Measurements from ENCODE around the gene RESP18. TPM values are rescaled to one million over a fixed set of nuclear protein-coding genes. Genes with fewer than 3 reads are reported as not detected.
A peak's percentile ranks its signal among the peaks of the same experiment; 100 is the strongest.
"Not testable (repeated sequence)": the region's sequence is repeated elsewhere in the genome, so short reads cannot be mapped to it uniquely, and the experiment has no call there.

The RESP18 gene
- total and polyA plus RNA-seq, 5 donors, result not detected

GRCh38 chr2:219290381-219291171 lies 42.0 kb downstream of the RESP18 start:
- Histone ChIP-seq H3K27me3 (ENCODE audit: control insufficient read depth, insufficient read depth) (no peaks in the 10 kb centered on the region), H3K4me1 (ENCODE audit: control insufficient read depth, insufficient read depth, low read length) (no peaks in the 10 kb centered on the region), H3K27ac (ENCODE audit: low read length) (no peak overlapping the region), H3K4me3 (ENCODE audit: low read length) (no peak overlapping the region), H3K9me3 (ENCODE audit: control insufficient read depth, low read length) (no peaks in the 10 kb centered on the region)
- DNase-seq (no peak), ATAC-seq (no peak)
- whole genome bisulfite sequencing, result 84% methylated on average over 16 of the region's 16 CpGs
- intact Hi-C loops (cut with DNase I), result loop anchor here in 3 of 4 donors (5.0 to 10.0 kb wide), 3 partner anchors 46 to 126 kb away; partner anchors contain the start of genes GLB1L (in 1 of the 3), NHEJ1 (in 1 of the 3) and STK16 (in 1 of the 3)

- intact Hi-C loops (cut with DNase I), result loop anchor here in 3 of 4 donors (5.0 to 10.0 kb wide), 3 partner anchors 45 to 125 kb away; partner anchors contain the start of genes GLB1L (in 1 of the 3), NHEJ1 (in 1 of the 3) and STK16 (in 1 of the 3)
These were observed 42.8 kb downstream of the RESP18 start for GRCh38 chr2:219289537-219290361.

DNA sequence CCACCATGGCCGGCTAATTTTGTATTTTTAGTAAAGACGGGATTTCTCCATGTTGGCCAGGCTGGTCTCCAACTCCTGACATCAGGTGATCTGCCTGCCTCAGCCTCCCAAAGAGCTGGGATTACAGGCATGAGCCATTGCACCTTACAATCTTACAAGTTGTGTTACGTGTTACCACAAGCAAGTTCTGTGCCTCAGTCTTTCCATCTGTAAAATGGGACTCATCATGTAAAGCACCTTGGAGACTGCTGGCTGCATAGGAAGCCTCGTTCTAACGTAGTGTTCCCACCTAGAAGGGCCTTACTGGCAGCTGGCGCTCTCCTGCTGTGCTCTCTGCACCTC lies 43.4 kb downstream of the RESP18 start:
- no peak for ATAC-seq
- Histone ChIP-seq H3K4me3 (ENCODE audit: low read length) (no peak overlapping the region), H3K9me3 (ENCODE audit: control insufficient read depth, low read length) (no peaks in the 10 kb centered on the region), H3K4me1 (ENCODE audit: control insufficient read depth, insufficient read depth, low read length) (no peaks in the 10 kb centered on the region), H3K27me3 (ENCODE audit: control insufficient read depth, insufficient read depth) (no peaks in the 10 kb centered on the region), H3K27ac (ENCODE audit: low read length) (peak overlapping the region; percentile 20)
- intact Hi-C loops (cut with DNase I), result no loop called here
- peak in 1 of 3 donors; percentile 22 for DNase-seq
- 56% methylated on average over 6 of the region's 6 CpGs for WGBS

More at GRCh38 chr2:219289537-219290361, 42.8 kb downstream of the RESP18 start:
- DNase-seq (peak; percentile 83 to 93 (median 92)), ATAC-seq (peak; percentile 72 to 76)
- Histone ChIP-seq H3K9me3 (ENCODE audit: control insufficient read depth, low read length) (no peaks in the 10 kb centered on the region), H3K27ac (ENCODE audit: low read length) (peak overlapping the region; percentile 20), H3K27me3 (ENCODE audit: control insufficient read depth, insufficient read depth) (no peaks in the 10 kb centered on the region), H3K4me1 (ENCODE audit: control insufficient read depth, insufficient read depth, low read length) (no peaks in the 10 kb centered on the region), H3K4me3 (ENCODE audit: low read length) (no peak overlapping the region)
- 36% methylated on average over 16 of the region's 16 CpGs for WGBS

GRCh38 chr2:219287580-219288265 lies 44.8 kb downstream of the RESP18 start:
- H3K4me3 ChIP-seq (ENCODE audit: low read length), result no peak overlapping the region
- no peaks in the 10 kb centered on the region for H3K4me1 ChIP-seq (ENCODE audit: control insufficient read depth, insufficient read depth, low read length)
- H3K27ac ChIP-seq (ENCODE audit: low read length), result no peak overlapping the region
- ATAC-seq (no peak), DNase-seq (no peak)
- WGBS, result 77% methylated on average over 10 of the region's 10 CpGs
- no peaks in the 10 kb centered on the region for H3K27me3 ChIP-seq (ENCODE audit: control insufficient read depth, insufficient read depth)
- intact Hi-C loops (cut with DNase I), result no loop called here
- no peaks in the 10 kb centered on the region for H3K9me3 ChIP-seq (ENCODE audit: control insufficient read depth, low read length)

GRCh38 chr2:219287116-219287440 lies 45.5 kb downstream of the RESP18 start:
- H3K4me1 ChIP-seq (ENCODE audit: control insufficient read depth, insufficient read depth, low read length); H3K9me3 ChIP-seq (ENCODE audit: control insufficient read depth, low read length); intact Hi-C loops (cut with DNase I); H3K27me3 ChIP-seq (ENCODE audit: control insufficient read depth, insufficient read depth); ATAC-seq; DNase-seq; H3K4me3 ChIP-seq (ENCODE audit: low read length); H3K27ac ChIP-seq (ENCODE audit: low read length): not testable (repeated sequence)
- 82% methylated on average over 6 of the region's 6 CpGs for WGBS

DNA sequence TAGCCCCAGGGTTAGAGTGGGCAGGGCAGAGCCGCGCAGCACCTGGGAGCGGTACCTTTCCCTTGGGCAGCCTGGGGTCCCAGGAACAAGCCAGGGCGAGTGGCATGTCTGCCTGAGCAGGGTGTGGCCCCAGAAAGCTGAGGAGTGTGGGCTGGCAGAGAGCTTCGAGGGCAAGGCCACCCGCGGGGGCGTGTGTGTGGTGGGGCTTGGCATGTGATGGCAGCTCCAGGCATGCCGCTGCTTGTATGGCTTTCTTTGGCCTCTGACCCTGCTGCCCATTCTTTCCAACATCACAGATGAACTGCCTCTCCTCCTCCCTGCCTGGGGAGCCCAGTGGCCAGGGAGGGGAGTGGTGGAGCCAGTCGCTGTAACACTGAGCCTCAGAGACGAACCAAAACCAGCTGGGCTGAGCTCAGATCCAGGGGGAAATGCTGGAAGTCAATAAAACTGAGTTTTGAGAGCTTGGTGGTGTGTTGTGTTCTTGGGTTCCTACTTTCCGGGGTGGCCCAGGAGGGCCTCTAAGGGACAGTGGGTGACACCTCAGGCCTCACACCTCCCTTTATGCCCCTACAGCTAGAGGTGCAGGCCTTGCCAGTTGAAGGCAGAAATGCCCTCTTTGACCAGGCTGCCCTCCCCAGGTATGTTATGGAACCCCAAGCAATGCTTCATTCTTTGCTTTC lies 46.0 kb downstream of the RESP18 start:
- no peaks in the 10 kb centered on the region for H3K4me1 ChIP-seq (ENCODE audit: control insufficient read depth, insufficient read depth, low read length)
- intact Hi-C loops (cut with DNase I), result no loop called here
- peak in 1 of 2 donors; percentile 4 for ATAC-seq

GRCh38 chr2:219285894-219286425 lies 46.6 kb downstream of the RESP18 start:
- WGBS, result 64% methylated on average over 17 of the region's 17 CpGs
- no peaks in the 10 kb centered on the region for H3K4me1 ChIP-seq (ENCODE audit: control insufficient read depth, insufficient read depth, low read length)
- peak; percentile 47 to 60 (median 53) for DNase-seq
- ATAC-seq, result peak; percentile 19 to 21
- intact Hi-C loops (cut with DNase I), result no loop called here
- no peak overlapping the region for H3K27ac ChIP-seq (ENCODE audit: low read length)
- H3K9me3 ChIP-seq (ENCODE audit: control insufficient read depth, low read length), result no peaks in the 10 kb centered on the region
- no peak overlapping the region for H3K4me3 ChIP-seq (ENCODE audit: low read length)
- H3K27me3 ChIP-seq (ENCODE audit: control insufficient read depth, insufficient read depth), result no peaks in the 10 kb centered on the region

More for the DNA sequence above, 46.0 kb downstream of the RESP18 start:
- WGBS, result 76% methylated on average over 12 of the region's 12 CpGs
- no peaks in the 10 kb centered on the region for H3K9me3 ChIP-seq (ENCODE audit: control insufficient read depth, low read length)
- H3K27ac ChIP-seq (ENCODE audit: low read length), result no peak overlapping the region
- H3K4me3 ChIP-seq (ENCODE audit: low read length), result no peak overlapping the region
- peak in 2 of 3 donors; percentile 55 to 64 for DNase-seq
- no peaks in the 10 kb centered on the region for H3K27me3 ChIP-seq (ENCODE audit: control insufficient read depth, insufficient read depth)

DNA sequence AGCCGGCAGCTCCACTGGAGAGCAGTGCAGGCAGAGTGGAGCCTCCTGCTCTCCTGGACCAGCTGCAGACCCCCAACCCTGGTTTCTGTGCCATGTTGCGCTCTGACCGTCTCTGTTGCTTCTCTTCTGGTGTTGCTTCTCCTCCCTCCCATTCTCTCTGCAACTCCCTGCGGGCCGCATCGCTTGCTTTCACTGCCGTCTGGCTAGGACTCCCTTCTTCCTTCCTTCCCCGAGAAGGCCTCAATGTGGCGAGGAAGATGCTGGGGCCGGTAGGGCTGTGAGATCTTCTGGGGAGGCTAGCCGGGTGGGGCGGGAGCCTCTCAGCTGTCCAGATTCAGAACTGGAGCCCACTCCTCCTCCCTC lies 47.2 kb downstream of the RESP18 start:
- WGBS, result 78% methylated on average over 12 of the region's 12 CpGs
- DNase-seq, result peak in 1 of 3 donors; percentile 41
- no peaks in the 10 kb centered on the region for H3K9me3 ChIP-seq (ENCODE audit: control insufficient read depth, low read length)
- H3K4me3 ChIP-seq (ENCODE audit: low read length), result no peak overlapping the region
- no peaks in the 10 kb centered on the region for H3K27me3 ChIP-seq (ENCODE audit: control insufficient read depth, insufficient read depth)
- peaks cover under 1% of the 10 kb centered on the region for H3K4me1 ChIP-seq (ENCODE audit: control insufficient read depth, insufficient read depth, low read length)
- no peak for ATAC-seq
- intact Hi-C loops (cut with DNase I), result no loop called here
- no peak overlapping the region for H3K27ac ChIP-seq (ENCODE audit: low read length)

GRCh38 chr2:219284501-219285372 lies 47.8 kb downstream of the RESP18 start:
- no peaks in the 10 kb centered on the region for H3K27me3 ChIP-seq (ENCODE audit: control insufficient read depth, insufficient read depth)
- DNase-seq (peak in 1 of 3 donors; percentile 52), ATAC-seq (no peak)
- peaks cover 5% of the 10 kb centered on the region for H3K4me1 ChIP-seq (ENCODE audit: control insufficient read depth, insufficient read depth, low read length)
- WGBS, result 84% methylated on average over 16 of the region's 16 CpGs
- no peak overlapping the region for H3K4me3 ChIP-seq (ENCODE audit: low read length)
- H3K27ac ChIP-seq (ENCODE audit: low read length), result no peak overlapping the region
- intact Hi-C loops (cut with DNase I), result no loop called here
- no peaks in the 10 kb centered on the region for H3K9me3 ChIP-seq (ENCODE audit: control insufficient read depth, low read length)

Data from right cardiac atrium (tissue), 5 donors.